ENCODE data around the gene CYBC1.
A peak's percentile ranks its signal among the peaks of the same experiment; 100 is the strongest.
"Not testable (repeated sequence)": the region's sequence is repeated elsewhere in the genome, so short reads cannot be mapped to it uniquely, and the experiment has no call there.

Gene CYBC1

GRCh38 chr17:82477934-82478333 lies 27.4 kb upstream of the CYBC1 start:
- DNase-seq = no peak

- DNase-seq = no peak
Observed at GRCh38 chr17:82475458-82475857, 24.9 kb upstream of the CYBC1 start.

- no peak for DNase-seq
Observed at GRCh38 chr17:82474223-82475010, 23.9 kb upstream of the CYBC1 start.

GRCh38 chr17:82470065-82470464 lies 19.5 kb upstream of the CYBC1 start:
- DNase-seq = no peak

GRCh38 chr17:82468692-82469091 lies 18.1 kb upstream of the CYBC1 start:
- DNase-seq = no peak

- DNase-seq = no peak
Observed at GRCh38 chr17:82465023-82465603, 14.6 kb upstream of the CYBC1 start.

- DNase-seq = no peak
Observed at GRCh38 chr17:82464567-82464929, 14.0 kb upstream of the CYBC1 start.

- DNase-seq = no peak
Observed at GRCh38 chr17:82463925-82464566, 13.5 kb upstream of the CYBC1 start.

- no peak for DNase-seq
Observed at GRCh38 chr17:82463391-82463790, 12.8 kb upstream of the CYBC1 start.

- peak; percentile 98 for DNase-seq
Observed at GRCh38 chr17:82461827-82462524, 11.4 kb upstream of the CYBC1 start.

GRCh38 chr17:82459936-82460335 lies 9.4 kb upstream of the CYBC1 start:
- not testable (repeated sequence) for DNase-seq

- DNase-seq = peak; percentile 71
Observed at GRCh38 chr17:82458885-82459424, 8.4 kb upstream of the CYBC1 start.

- DNase-seq = peak; percentile 100
Observed at GRCh38 chr17:82458179-82458884, 7.8 kb upstream of the CYBC1 start, which contains the start of gene NARF. Gene NARF (plus strand): TSS chr17:82458741. CDS start chr17:82458804, 63 bp downstream.

- no peak for DNase-seq
Observed at GRCh38 chr17:82457929-82458178, 7.3 kb upstream of the CYBC1 start.

GRCh38 chr17:82457073-82457928 lies 6.7 kb upstream of the CYBC1 start:
- DNase-seq = peak; percentile 33

- DNase-seq = not testable (repeated sequence)
Observed at GRCh38 chr17:82453706-82454105, 3.2 kb upstream of the CYBC1 start.

- not testable (repeated sequence) for DNase-seq
Observed at GRCh38 chr17:82453151-82453550, 2.6 kb upstream of the CYBC1 start.

- no peak for DNase-seq
Observed at GRCh38 chr17:82452162-82452561, 1.6 kb upstream of the CYBC1 start.

- no peak for DNase-seq
Observed at GRCh38 chr17:82449883-82450356, 632 bp downstream of the CYBC1 start.

GRCh38 chr17:82449131-82449882 lies 1.2 kb downstream of the CYBC1 start:
- no peak for DNase-seq

GRCh38 chr17:82447876-82448275 lies 2.7 kb downstream of the CYBC1 start:
- no peak for DNase-seq
